Activated naive CD8-positive, alpha-beta T cell treated with anti-CD3 and anti-CD28 coated beads, Interleukin-2, amount 50 U/mL, for 24 hours (primary cell): ENCODE data around the gene BARD1.

Source experiments
- ATAC-seq: fragments of 150-1000 bp; cut with Tn5 transposase; one replicate; pipeline ENCODE4 v1.10.0; 2021
- DNase-seq: peaks from one replicate; pipeline ENCODE4 v3.0.0; 2021
- H3K27ac Mint-ChIP-seq: one replicate; pipeline ENCODE4 v1.8.0; 2021; ENCODE audit warnings: mild to moderate bottlenecking, mixed read lengths
- H3K27me3 Mint-ChIP-seq: one replicate; pipeline ENCODE4 v1.8.0; 2021; ENCODE audit warnings: mixed read lengths
- H3K36me3 Mint-ChIP-seq: one replicate; pipeline ENCODE4 v1.8.0; 2021; ENCODE audit warnings: low read depth, mixed read lengths
- H3K4me1 Mint-ChIP-seq: one replicate; pipeline ENCODE4 v1.8.0; 2021; ENCODE audit warnings: mixed read lengths
- H3K4me3 Mint-ChIP-seq: one replicate; pipeline ENCODE4 v1.8.0; 2021; ENCODE audit warnings: mild to moderate bottlenecking, moderate library complexity, mixed read lengths
- H3K9me3 Mint-ChIP-seq: one replicate; pipeline ENCODE4 v1.8.0; 2021; ENCODE audit warnings: mixed read lengths

BARD1 gene

DNA sequence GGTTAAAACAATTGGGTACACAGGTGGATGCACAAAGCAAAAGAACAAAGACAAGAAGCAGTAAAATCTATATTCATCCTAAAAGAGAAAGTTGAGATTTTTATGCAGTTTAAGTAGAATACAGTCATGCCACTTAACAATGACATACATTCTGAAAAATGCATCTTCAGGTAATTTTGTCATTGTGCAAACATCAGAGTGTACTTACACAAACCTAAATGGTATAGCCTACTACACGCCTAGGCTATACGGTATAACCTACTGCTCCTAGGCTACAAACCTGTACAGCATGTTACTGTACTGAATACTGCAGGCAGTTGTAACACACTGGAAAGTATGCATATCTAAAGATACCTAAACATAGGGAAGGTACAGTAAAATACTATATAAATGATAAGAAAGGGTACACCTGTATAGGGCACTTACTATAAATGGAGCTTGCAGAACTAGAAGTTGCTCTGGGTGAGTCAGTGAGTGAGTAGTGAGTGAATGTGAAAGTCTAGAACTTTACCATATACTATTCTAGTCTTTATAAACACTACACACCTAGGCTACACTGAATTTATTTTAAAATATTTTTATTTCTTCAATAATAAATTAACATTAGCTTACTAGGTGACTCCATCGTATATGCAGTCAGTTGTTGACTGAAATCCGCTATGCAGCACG is 132.9 kb downstream of the BARD1 start:
- H3K4me3 Mint-ChIP-seq = no peak overlapping the region
- ATAC-seq (no peak), DNase-seq (no peak)
- no peaks in the 10 kb centered on the region for H3K27me3 Mint-ChIP-seq
- H3K27ac Mint-ChIP-seq = no peak overlapping the region
- peaks cover 9% of the 10 kb centered on the region for H3K9me3 Mint-ChIP-seq
- no peaks in the 10 kb centered on the region for H3K36me3 Mint-ChIP-seq
- H3K4me1 Mint-ChIP-seq = no peaks in the 10 kb centered on the region
